Measurements from ENCODE around the gene WT1.

Gene WT1

GRCh38 chr11:32438866-32439489, 3.6 kb upstream of the WT1 start:
- DNase-seq (ENCODE audit: insufficient read length, low spot score) (no peak), FAIRE-seq (no peak)

GRCh38 chr11:32438346-32438865, 3.1 kb upstream of the WT1 start:
- DNase-seq (ENCODE audit: insufficient read length, low spot score) (no peak), FAIRE-seq (no peak)

DNA sequence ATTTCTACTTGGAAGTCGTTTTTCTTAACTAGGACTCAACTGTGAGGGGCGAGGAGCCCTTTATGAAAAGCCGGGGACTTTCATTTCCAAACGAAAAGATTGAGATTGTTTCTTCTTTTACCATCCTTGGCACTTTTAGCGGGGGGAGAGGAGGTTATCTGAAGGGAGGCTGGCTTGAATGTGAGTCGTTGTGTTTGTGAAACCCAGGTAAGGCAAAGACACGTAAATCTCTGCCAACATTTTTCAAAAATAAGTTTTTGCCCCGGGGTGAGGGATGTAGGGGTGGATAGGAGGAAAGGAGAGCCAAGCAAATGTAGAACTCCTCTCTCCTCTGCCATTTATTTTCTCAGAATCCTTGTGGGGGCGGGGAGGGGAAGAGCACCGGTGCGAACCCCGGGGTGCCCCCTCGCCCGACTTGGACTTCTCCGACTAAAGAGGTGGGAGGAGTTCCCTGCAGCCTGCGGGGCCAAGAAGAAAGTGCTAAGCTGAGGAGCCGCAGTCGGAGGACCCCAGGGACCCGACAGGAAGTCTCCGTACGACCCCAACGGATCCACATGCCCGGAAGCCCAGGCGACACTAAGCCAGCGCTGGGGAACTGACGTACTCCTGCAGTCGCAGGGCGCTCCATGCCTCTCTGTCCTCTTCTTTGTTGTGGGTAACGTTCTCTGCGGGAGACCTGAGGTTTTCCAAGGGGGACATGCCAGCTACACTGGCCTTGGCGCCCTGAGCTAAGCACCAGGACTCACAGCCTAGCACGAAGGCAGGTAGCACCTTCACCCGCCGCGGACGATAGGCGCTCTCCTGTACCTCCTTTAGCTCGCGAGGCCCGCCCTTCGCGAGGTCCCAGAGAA, 2.4 kb upstream of the WT1 start:
- FAIRE-seq: no peak

DNA sequence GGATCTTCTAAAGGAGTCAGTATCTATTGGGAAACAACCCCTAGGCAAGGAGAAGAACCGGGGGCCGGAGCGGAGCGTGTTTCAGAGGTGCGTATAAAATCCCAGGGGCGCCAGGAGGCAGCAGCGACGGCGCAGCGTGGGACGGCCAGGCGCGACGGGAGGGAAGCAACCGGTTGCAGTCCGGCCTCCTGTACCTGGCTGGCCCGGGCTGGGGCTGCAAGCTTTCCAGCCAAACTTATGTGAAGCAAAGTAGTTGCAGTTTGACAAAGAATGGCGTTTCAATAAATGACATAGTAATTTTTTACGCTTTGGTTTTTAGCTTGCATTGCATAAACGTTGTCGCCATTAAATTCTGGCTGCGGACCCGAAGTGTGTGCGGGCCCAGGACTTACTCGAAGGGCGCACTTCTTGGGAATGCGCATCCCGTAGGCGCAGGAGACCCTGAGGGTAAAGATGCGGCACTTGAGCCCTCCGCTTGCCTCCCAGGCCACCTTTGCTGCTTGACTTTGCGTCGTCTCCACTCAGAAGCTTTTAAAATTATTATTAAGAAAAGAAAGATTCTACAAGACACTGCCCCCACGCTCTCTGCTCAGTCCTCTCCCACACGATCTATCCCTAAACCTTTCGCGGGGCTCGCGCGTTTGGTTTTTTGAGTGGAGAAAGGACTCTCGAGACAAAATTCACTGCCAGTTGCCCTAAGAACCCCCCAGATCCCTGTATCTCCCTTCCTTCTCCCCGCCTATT, 1.6 kb upstream of the WT1 start:
- no peak for FAIRE-seq
- DNase-seq (ENCODE audit: insufficient read length, low spot score): no peak

More for the DNA sequence above, 2.4 kb upstream of the WT1 start:
- DNase-seq (ENCODE audit: insufficient read length, low spot score): no peak

- FAIRE-seq (peak; percentile 9), DNase-seq (ENCODE audit: insufficient read length, low spot score) (peak; percentile 39)
Observed at GRCh38 chr11:32435942-32436750, 807 bp upstream of the WT1 start.

GRCh38 chr11:32435152-32435480, 223 bp downstream of the WT1 start:
- FAIRE-seq (no peak), DNase-seq (ENCODE audit: insufficient read length, low spot score) (no peak)

GRCh38 chr11:32434356-32435151, 785 bp downstream of the WT1 start:
- FAIRE-seq: no peak
- DNase-seq (ENCODE audit: insufficient read length, low spot score): peak; percentile 62

GRCh38 chr11:32433914-32434355, 1.4 kb downstream of the WT1 start:
- DNase-seq (ENCODE audit: insufficient read length, low spot score) (no peak), FAIRE-seq (no peak)

DNA sequence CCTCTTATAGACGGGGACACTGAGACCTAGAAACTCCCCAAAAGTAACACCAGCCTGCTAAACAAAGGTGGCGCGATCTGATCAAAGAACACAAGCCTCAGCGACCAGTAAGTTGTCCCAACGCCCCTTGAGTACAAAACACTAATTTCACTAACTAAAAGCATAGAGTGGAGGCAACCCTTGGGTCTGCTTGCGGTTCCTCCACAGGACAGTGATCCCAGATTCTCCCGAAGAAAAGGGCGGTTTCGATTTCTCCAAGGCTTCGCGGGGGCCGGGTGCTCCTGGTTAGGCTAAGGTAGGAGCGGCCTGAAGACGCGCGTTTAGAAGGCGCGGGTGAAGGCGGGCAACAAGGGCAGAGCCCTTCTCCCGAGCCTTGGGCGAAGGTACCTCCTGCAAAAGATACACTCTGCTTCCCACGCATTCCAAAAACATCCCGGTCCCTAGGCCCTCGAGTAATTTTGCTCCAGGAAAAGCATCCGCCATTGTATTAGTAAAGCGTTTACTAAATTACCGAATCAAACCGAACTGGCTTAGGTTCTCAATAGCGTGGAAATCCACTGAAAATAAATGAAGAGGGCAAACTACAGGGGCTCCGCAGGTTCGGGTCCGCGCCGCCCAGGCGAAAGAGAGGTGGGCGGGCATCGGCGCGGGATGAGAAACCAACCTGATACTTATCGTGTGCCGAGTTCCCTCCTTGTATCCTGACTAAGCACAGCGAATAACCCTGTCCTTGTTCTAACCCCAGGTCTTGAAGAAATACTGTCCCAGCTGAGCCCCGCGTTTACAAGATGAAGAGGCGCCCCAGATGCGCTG, 2.0 kb downstream of the WT1 start:
- DNase-seq (ENCODE audit: insufficient read length, low spot score): no peak
- FAIRE-seq: no peak

GRCh38 chr11:32432565-32432964, 2.8 kb downstream of the WT1 start:
- no peak for DNase-seq (ENCODE audit: insufficient read length, low spot score)
- FAIRE-seq: no peak

DNA sequence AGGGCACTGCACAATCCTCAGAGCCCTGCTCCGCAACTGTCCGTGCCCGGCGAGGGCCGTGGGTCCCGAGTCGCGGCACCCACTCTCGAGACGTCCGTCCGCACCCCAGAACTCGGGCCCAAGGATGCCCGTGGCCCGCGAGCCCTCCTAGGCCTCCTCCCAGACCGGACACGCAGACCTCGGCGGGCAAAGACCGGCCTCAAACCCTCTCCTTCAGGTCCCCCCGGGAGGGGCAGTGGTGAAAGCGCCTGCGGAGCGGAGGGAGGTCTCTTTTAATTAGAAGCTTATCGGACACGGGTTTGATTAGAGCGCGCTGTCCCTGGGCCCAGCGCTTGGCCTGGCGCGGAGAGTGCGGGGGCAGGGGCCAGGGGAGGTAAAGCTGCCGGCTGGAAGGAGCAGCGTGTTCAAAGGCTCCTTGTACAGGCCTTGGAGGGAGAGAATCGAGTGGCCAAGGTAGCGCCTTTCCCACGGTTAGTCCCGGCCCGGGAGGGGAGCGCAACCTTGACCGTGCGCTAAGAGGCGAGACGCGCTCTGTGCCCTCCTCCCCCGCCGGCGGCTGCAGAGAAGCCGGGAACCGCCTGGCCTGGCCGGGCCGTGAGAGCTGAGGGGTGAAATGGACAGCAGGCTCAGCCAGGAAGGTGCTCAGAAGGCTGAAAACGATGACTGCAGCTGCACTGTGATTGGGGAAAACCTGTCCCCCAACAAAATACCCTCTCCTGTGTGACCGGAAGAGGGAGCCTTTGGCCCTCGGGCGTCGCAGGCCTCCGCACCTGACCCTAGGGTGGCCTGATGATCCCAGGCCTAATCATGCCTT, 4.6 kb downstream of the WT1 start:
- no peak for DNase-seq (ENCODE audit: insufficient read length, low spot score)
- no peak for FAIRE-seq

- DNase-seq (ENCODE audit: insufficient read length, low spot score) (no peak), FAIRE-seq (no peak)
Observed at GRCh38 chr11:32429477-32429876, 5.9 kb downstream of the WT1 start.

DNA sequence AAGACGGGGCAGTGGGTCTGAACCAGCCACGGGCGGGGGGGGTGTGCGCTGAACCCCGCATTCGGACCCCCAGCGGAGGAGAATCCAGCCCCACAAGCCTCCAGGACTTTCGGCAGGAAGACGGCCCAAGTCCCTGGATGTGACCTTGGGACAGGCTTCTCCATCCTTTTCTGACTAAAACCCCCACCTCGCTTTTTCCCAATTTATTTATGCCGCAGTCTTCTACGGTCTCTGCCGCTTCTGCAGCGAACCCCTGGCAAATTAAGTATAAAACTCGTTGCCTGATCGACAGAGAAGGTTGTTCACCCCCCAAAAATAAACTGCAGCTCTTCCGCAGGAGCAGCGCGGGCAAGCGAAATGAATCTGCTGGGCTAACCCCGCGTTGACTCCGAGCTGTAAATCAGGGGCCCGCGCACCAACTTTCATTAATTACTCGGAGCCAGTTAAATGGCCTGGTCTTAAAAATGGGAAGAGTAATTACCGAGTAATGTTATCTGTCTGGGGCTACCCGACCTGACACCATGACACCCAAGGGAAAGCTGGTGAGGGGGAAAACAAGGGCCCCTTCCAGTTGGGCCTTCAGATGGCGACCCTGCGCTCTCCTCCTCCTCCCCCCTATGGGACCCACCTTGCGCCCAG, 6.6 kb downstream of the WT1 start:
- DNase-seq (ENCODE audit: insufficient read length, low spot score): no peak

DNA sequence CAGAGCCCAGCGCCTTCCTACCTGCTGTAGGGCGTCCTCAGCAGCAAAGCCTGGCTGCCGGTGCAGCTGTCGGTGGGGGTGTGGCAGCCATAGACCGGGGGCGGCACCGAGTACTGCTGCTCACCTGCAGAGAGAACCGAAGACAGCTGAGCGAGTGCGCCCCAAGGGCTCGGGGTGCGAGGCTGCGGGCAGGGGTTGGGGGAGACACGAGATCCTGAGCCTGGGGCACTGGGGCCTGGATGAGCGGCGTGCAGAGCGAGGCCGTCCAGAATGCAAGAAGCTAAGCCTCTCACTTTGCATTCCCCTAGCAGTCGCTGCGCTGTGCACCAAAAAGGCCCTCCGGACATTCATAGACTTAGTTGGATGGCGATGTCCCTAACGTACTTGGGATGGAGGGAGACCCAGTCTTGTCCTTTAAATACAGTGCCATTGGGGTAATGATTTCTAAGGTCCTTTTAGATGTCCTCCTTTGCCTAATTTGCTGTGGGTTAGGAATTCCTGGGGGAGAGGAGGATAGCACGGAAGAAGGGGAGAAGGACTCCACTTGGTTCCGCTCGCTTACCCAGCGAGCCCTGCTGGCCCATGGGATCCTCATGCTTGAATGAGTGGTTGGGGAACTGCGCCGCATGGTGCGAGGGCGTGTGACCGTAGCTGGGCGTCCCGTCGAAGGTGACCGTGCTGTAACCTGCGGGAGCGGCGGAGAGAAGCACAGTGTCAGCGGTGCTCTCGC, 7.2 kb downstream of the WT1 start:
- DNase-seq (ENCODE audit: insufficient read length, low spot score) (no peak), FAIRE-seq (no peak)

More for the DNA sequence above, 6.6 kb downstream of the WT1 start:
- FAIRE-seq: no peak

DNA sequence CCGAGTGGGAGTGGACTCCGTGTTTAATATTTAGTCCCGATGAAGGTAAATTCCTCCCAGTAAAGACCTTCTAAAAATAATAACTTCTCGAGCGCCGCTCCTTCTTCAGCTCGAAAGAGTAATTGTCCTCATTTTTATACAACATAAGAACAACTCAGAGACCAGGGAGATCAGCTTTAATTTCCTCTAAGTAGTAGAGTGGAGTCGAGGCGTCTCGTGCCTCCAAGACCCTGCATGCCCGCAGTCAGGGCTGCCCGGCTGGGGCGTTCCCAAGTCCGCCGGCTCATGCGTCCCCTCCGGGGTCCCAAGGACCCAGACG, 7.8 kb downstream of the WT1 start:
- FAIRE-seq (no peak), DNase-seq (ENCODE audit: insufficient read length, low spot score) (no peak)

GRCh38 chr11:32426819-32427615, 8.3 kb downstream of the WT1 start:
- DNase-seq (ENCODE audit: insufficient read length, low spot score) (no peak), FAIRE-seq (no peak)
